ENCODE measurements around the gene C19orf33.

C19orf33 gene

GRCh38 chr19:38280030-38280921 is 23.8 kb upstream of the C19orf33 start:
- TF ChIP-seq CTCF (IDR thresholded peaks at IDR 0.05; ENCODE audit: low read depth, low read length), result no peak
- H3K4me3 ChIP-seq (replicated peaks in 1 of 2; ENCODE audit: low read depth in 2 of 2, low read length in 2 of 2), result no peak overlapping the region
- no peak for DNase-seq (ENCODE audit: low read depth in 2 of 2)

- TF ChIP-seq CTCF (IDR thresholded peaks at IDR 0.05; ENCODE audit: low read depth, low read length), result no peak
- no peak for DNase-seq (ENCODE audit: low read depth in 2 of 2)
- H3K4me3 ChIP-seq (replicated peaks in 1 of 2; ENCODE audit: low read depth in 2 of 2, low read length in 2 of 2), result no peak overlapping the region
Measured at GRCh38 chr19:38281811-38282566, 22.1 kb upstream of the C19orf33 start.

GRCh38 chr19:38283271-38283670 is 20.8 kb upstream of the C19orf33 start:
- DNase-seq (ENCODE audit: low read depth in 2 of 2), result no peak

GRCh38 chr19:38284422-38284821 is 19.6 kb upstream of the C19orf33 start:
- TF ChIP-seq CTCF (IDR thresholded peaks at IDR 0.05; ENCODE audit: low read depth, low read length), result no peak
- H3K4me3 ChIP-seq (replicated peaks in 1 of 2; ENCODE audit: low read depth in 2 of 2, low read length in 2 of 2), result no peak overlapping the region
- DNase-seq (ENCODE audit: low read depth in 2 of 2), result no peak

More at GRCh38 chr19:38283271-38283670, 20.8 kb upstream of the C19orf33 start:
- H3K4me3 ChIP-seq (replicated peaks in 1 of 2; ENCODE audit: low read depth in 2 of 2, low read length in 2 of 2), result no peak overlapping the region
- no peak for TF ChIP-seq CTCF (IDR thresholded peaks at IDR 0.05; ENCODE audit: low read depth, low read length)

GRCh38 chr19:38285567-38285966 is 18.5 kb upstream of the C19orf33 start:
- no peak overlapping the region for H3K4me3 ChIP-seq (replicated peaks in 1 of 2; ENCODE audit: low read depth in 2 of 2, low read length in 2 of 2)
- DNase-seq (ENCODE audit: low read depth in 2 of 2), result peak in 1 of 2 donors; percentile 75
- no peak for TF ChIP-seq CTCF (IDR thresholded peaks at IDR 0.05; ENCODE audit: low read depth, low read length)

- no peak overlapping the region for H3K4me3 ChIP-seq (replicated peaks in 1 of 2; ENCODE audit: low read depth in 2 of 2, low read length in 2 of 2)
- no peak for TF ChIP-seq CTCF (IDR thresholded peaks at IDR 0.05; ENCODE audit: low read depth, low read length)
- DNase-seq (ENCODE audit: low read depth in 2 of 2), result no peak
Measured at GRCh38 chr19:38287604-38288003, 16.4 kb upstream of the C19orf33 start.
